ENCODE measurements around the gene ALDH3B1.

The ALDH3B1 gene

DNA sequence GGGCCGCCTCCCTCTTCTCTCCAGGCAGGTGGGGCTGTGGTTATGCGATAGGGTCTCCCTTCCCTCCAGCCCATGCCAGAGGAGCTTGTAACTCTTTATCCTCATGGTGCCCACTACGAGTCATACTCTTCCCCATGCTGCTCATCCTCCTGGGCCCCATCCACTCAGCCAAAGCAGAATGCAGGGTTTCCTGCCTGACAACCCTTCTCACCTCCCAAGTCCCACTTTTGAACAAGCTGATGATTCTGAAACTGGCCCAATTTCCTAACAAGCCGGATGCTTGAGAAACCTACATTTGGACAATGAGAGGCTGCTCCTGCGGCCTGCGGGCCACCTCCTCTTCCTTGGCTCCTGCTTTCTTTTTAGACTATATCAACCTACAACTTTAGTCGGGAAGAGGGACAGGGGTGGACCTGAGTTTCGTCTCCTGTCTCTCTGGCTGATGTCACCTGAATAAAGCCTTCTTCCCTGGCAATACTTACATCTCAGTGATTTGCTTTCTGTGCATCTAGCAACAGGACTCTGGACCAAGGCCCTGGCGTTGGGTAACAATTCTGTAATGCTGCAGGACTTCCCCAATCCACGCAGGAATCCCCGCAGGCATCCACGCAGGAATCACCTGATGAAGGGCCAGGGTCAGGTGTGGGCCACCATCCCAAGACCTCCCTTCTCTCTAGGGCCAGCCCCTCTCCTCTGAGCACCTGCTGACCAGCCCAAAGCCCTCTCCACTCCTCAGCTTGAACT is 18.8 kb downstream of the ALDH3B1 start:
- Histone ChIP-seq H3K9me2 (replicated peaks; ENCODE audit: low read depth, low read length) (no peaks in the 10 kb centered on the region), H2AFZ (ENCODE audit: low read length) (no peak overlapping the region), H3K9ac (ENCODE audit: low read depth, low read length, poor library complexity, severe bottlenecking) (peak overlapping the region; percentile 83), H4K20me1 (ENCODE audit: insufficient read depth, low read length, poor library complexity, severe bottlenecking) (peaks cover 8% of the 10 kb centered on the region), H3K36me3 (ENCODE audit: insufficient read depth, low read length) (peaks cover 2% of the 10 kb centered on the region; the same call in 1 of the 2 replicates), H3K4me2 (ENCODE audit: low read depth, low read length, poor library complexity, severe bottlenecking) (peak overlapping the region; percentile 96), H3K4me1 (ENCODE audit: insufficient read depth, low read length, poor library complexity, severe bottlenecking) (peaks cover 27% of the 10 kb centered on the region), H3F3A (ENCODE audit: low read depth) (peaks cover 3% of the 10 kb centered on the region; the same call in 1 of the 2 replicates), H3K27me3 (ENCODE audit: insufficient read depth, low read length, poor library complexity, severe bottlenecking) (no peaks in the 10 kb centered on the region), H3K9me3 (ENCODE audit: insufficient read depth, low read depth, low read length) (no peaks in the 10 kb centered on the region), H3K4me3 (ENCODE audit: low read length, poor library complexity, severe bottlenecking) (peak overlapping the region; percentile 100), H3K79me2 (ENCODE audit: insufficient read depth, low read length) (peaks cover 42% of the 10 kb centered on the region)
- no peak for TF ChIP-seq EZH2phosphoT487 (IDR thresholded peaks at IDR 0.05; ENCODE audit: borderline replicate concordance)
- TF ChIP-seq, protein P1, sequence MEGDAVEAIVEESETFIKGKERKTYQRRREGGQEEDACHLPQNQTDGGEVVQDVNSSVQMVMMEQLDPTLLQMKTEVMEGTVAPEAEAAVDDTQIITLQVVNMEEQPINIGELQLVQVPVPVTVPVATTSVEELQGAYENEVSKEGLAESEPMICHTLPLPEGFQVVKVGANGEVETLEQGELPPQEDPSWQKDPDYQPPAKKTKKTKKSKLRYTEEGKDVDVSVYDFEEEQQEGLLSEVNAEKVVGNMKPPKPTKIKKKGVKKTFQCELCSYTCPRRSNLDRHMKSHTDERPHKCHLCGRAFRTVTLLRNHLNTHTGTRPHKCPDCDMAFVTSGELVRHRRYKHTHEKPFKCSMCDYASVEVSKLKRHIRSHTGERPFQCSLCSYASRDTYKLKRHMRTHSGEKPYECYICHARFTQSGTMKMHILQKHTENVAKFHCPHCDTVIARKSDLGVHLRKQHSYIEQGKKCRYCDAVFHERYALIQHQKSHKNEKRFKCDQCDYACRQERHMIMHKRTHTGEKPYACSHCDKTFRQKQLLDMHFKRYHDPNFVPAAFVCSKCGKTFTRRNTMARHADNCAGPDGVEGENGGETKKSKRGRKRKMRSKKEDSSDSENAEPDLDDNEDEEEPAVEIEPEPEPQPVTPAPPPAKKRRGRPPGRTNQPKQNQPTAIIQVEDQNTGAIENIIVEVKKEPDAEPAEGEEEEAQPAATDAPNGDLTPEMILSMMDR (conservative IDR thresholded peaks at IDR 0.05; ENCODE audit: low read length), result no peak

DNA sequence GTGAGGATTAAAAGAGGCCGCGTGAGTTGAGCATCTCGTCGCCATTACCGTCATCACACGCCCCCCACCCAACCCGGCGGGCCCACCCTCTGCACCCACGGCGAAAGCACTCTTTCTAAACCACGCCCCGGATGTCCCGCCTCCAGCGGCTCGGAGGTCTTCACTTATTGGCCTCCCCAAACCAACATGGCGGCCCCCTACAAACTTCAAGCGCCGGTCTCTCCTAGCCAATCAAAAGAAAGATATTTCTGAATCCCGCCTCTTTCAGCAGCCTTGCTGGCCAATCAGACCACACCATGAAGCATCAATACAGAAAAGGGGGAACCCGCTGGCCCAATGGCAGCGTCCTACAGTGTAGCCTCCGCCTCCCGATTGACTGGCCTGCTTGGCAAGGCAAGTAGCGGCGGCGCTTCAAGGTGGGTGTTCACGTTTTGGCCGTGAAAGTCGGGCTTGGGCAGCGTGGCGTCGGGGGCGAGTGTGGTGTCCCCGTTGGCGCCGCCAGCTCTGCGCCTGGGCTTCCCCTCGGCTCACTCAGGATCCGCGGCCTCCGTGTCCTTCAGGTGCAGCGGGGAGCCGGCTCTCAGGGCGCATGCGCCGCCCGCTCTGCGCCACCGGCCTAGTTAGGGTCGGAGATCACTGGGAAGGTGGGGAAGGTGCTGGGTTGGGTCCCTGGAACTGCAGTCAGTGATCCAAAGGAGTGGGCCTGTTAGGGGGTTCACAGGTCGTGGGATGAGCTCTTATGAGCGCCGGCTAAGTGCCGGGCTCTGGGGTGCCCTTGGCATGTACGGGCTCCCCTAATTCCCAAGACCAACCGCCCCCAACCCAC is 20.4 kb downstream of the ALDH3B1 start, which contains the start of gene NDUFS8:
Gene NDUFS8 (plus strand): TSS at position 364 of the 826 bp plus-strand sequence. CDS start 1,471 bp downstream, outside the sequence.
- H3K27me3 ChIP-seq (ENCODE audit: insufficient read depth, low read length, poor library complexity, severe bottlenecking), result no peaks in the 10 kb centered on the region
- H2AFZ ChIP-seq (ENCODE audit: low read length), result peak within 1 kb of the TSS; percentile 90
- H4K20me1 ChIP-seq (ENCODE audit: insufficient read depth, low read length, poor library complexity, severe bottlenecking), result peaks cover 8% of the 10 kb centered on the region
- H3K9me2 ChIP-seq (replicated peaks; ENCODE audit: low read depth, low read length), result no peaks in the 10 kb centered on the region
- H3K79me2 ChIP-seq (ENCODE audit: insufficient read depth, low read length), result peaks cover 43% of the 10 kb centered on the region
- H3K4me1 ChIP-seq (ENCODE audit: insufficient read depth, low read length, poor library complexity, severe bottlenecking), result peaks cover 27% of the 10 kb centered on the region
- H3K36me3 ChIP-seq (ENCODE audit: insufficient read depth, low read length), result peaks cover 4% of the 10 kb centered on the region; the same call in 1 of the 2 replicates
- H3K4me3 ChIP-seq (ENCODE audit: low read length, poor library complexity, severe bottlenecking), result peak within 1 kb of the TSS; percentile 100
- H3K9ac ChIP-seq (ENCODE audit: low read depth, low read length, poor library complexity, severe bottlenecking), result peak within 1 kb of the TSS; percentile 99
- TF ChIP-seq, protein P1 (conservative IDR thresholded peaks at IDR 0.05; ENCODE audit: low read length), result no peak
- no peak for TF ChIP-seq EZH2phosphoT487 (IDR thresholded peaks at IDR 0.05; ENCODE audit: borderline replicate concordance)
- H3F3A ChIP-seq (ENCODE audit: low read depth), result no peaks in the 10 kb centered on the region
- H3K9me3 ChIP-seq (ENCODE audit: insufficient read depth, low read depth, low read length), result no peaks in the 10 kb centered on the region
- peak within 1 kb of the TSS; percentile 96 for H3K4me2 ChIP-seq (ENCODE audit: low read depth, low read length, poor library complexity, severe bottlenecking)

DNA sequence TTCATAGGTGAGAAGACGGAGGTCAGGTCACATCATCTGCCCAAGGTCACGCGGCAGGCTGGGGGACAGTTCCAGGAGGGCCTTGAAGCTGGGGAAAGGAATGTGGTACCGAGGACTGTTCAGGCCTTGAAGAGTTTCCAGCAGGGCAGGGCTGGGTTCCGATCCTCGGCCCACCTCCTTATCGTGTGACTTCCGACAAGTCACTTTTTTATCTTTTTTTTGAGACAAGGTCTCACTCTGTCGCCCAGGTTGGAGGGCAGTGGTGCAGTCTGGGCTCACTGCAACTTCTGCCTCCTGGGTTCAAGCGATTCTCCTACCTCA is 21.0 kb downstream of the ALDH3B1 start:
- Histone ChIP-seq H3K9me3 (ENCODE audit: insufficient read depth, low read depth, low read length) (no peaks in the 10 kb centered on the region), H2AFZ (ENCODE audit: low read length) (peak overlapping the region; percentile 90), H3K4me3 (ENCODE audit: low read length, poor library complexity, severe bottlenecking) (peak overlapping the region; percentile 100), H3F3A (ENCODE audit: low read depth) (no peaks in the 10 kb centered on the region), H3K9ac (ENCODE audit: low read depth, low read length, poor library complexity, severe bottlenecking) (peak overlapping the region; percentile 99), H3K4me2 (ENCODE audit: low read depth, low read length, poor library complexity, severe bottlenecking) (peak overlapping the region; percentile 91), H3K9me2 (replicated peaks; ENCODE audit: low read depth, low read length) (no peaks in the 10 kb centered on the region), H3K4me1 (ENCODE audit: insufficient read depth, low read length, poor library complexity, severe bottlenecking) (peaks cover 28% of the 10 kb centered on the region), H3K27me3 (ENCODE audit: insufficient read depth, low read length, poor library complexity, severe bottlenecking) (no peaks in the 10 kb centered on the region), H4K20me1 (ENCODE audit: insufficient read depth, low read length, poor library complexity, severe bottlenecking) (peaks cover 8% of the 10 kb centered on the region), H3K79me2 (ENCODE audit: insufficient read depth, low read length) (peaks cover 43% of the 10 kb centered on the region), H3K36me3 (ENCODE audit: insufficient read depth, low read length) (peaks cover 4% of the 10 kb centered on the region; the same call in 1 of the 2 replicates)
- TF ChIP-seq, protein P1 (conservative IDR thresholded peaks at IDR 0.05; ENCODE audit: low read length), result no peak
- TF ChIP-seq EZH2phosphoT487 (IDR thresholded peaks at IDR 0.05; ENCODE audit: borderline replicate concordance), result no peak
